CD14-positive monocyte (primary cell): Measurements from ENCODE around the gene SPTBN1. TPM values are rescaled to one million over a fixed set of nuclear protein-coding genes. Genes with fewer than 3 reads are reported as not detected.

Source experiments
- DNase-seq, 3 donors: peaks; one replicate each; pipeline ENCODE4 v3.0.0-alpha.2; 2011 to 2022
- H2AFZ ChIP-seq: 2 replicates; pipeline ENCODE4 v1.6.0; 2012; ENCODE audit warnings: mild to moderate bottlenecking, low read depth, low read length, inconsistent platforms; ENCODE audit not compliant: insufficient read depth, poor library complexity, severe bottlenecking
- H3K27ac ChIP-seq, 2 donors: 1 replicate in 1 of 2; 2 replicates in 1 of 2; pipeline ENCODE4 v1.5.1; 2012 to 2013; ENCODE audit warnings: low read length in 2 of 2, control low read depth in 1 of 2, inconsistent platforms in 1 of 2, low read depth in 1 of 2, mild to moderate bottlenecking in 1 of 2
- H3K27me3 ChIP-seq, 2 donors: one replicate each; pipeline versions ENCODE4 v1.6.0 to v1.6.1; 2011 to 2013; ENCODE audit warnings: low read length in 2 of 2; ENCODE audit not compliant: control insufficient read depth in 2 of 2, insufficient read depth in 2 of 2
- H3K36me3 ChIP-seq, 2 donors: replicated peaks in 1 of 2; 1 replicate in 1 of 2; 2 replicates in 1 of 2; pipeline versions ENCODE4 v1.5.1 to v1.6.1; 2012 to 2013; ENCODE audit warnings: low read length in 2 of 2, control low read depth in 1 of 2, inconsistent platforms in 1 of 2, mild to moderate bottlenecking in 1 of 2; ENCODE audit not compliant: insufficient read depth in 2 of 2, control insufficient read depth in 1 of 2
- H3K4me1 ChIP-seq, 2 donors: 1 replicate in 1 of 2; 2 replicates in 1 of 2; pipeline versions ENCODE4 v1.5.1 to v1.6.1; 2012 to 2013; ENCODE audit warnings: low read length in 2 of 2, control low read depth in 1 of 2, inconsistent platforms in 1 of 2, mild to moderate bottlenecking in 1 of 2, moderate library complexity in 1 of 2; ENCODE audit not compliant: insufficient read depth in 2 of 2, control insufficient read depth in 1 of 2
- H3K4me2 ChIP-seq: replicated peaks from 2 replicates; pipeline ENCODE3; 2012; ENCODE audit warnings: low read length, moderate library complexity, mild to moderate bottlenecking; ENCODE audit not compliant: poor library complexity, severe bottlenecking; ENCODE audit errors: extremely low read depth
- H3K4me3 ChIP-seq, 3 experiments: fragments of 200-600 bp in 1 of 3; sonication (generic) in 1 of 3; replicated peaks in 1 of 3; 1 replicate in 2 of 3; 2 replicates in 1 of 3; pipeline ENCODE4 v1.5.1; 2011 to 2013; ENCODE audit warnings: low read length in 3 of 3, mild to moderate bottlenecking in 3 of 3, control low read depth in 2 of 3, low read depth in 2 of 3, inconsistent platforms in 1 of 3, moderate library complexity in 1 of 3
- H3K79me2 ChIP-seq: 2 replicates; pipeline ENCODE4 v1.6.0; 2012; ENCODE audit warnings: mild to moderate bottlenecking, control low read depth, inconsistent platforms, low read length, moderate library complexity; ENCODE audit not compliant: insufficient read depth
- H3K9ac ChIP-seq: 2 replicates; pipeline ENCODE4 v1.6.0; 2017; ENCODE audit warnings: low read length, mild to moderate bottlenecking; ENCODE audit not compliant: insufficient read depth, poor library complexity, severe bottlenecking
- H3K9me3 ChIP-seq, 2 donors: replicated peaks in 1 of 2; 1 replicate in 1 of 2; 2 replicates in 1 of 2; pipeline versions ENCODE4 v1.5.1 to v1.6.1; 2012 to 2013; ENCODE audit warnings: low read length in 2 of 2, control low read depth in 1 of 2; ENCODE audit not compliant: control insufficient read depth in 1 of 2, insufficient read depth in 1 of 2
- H4K20me1 ChIP-seq: 2 replicates; pipeline ENCODE4 v1.6.0; 2012; ENCODE audit warnings: mild to moderate bottlenecking, low read length, control low read depth, moderate library complexity; ENCODE audit not compliant: insufficient read depth
- H3K27ac Mint-ChIP-seq, 7 donors: one replicate each; pipeline ENCODE4 v1.8.0; 2020; ENCODE audit warnings: mild to moderate bottlenecking in 7 of 7, mixed read lengths in 7 of 7, moderate library complexity in 6 of 7, inconsistent platforms in 2 of 7
- H3K27me3 Mint-ChIP-seq, 3 donors: one replicate each; pipeline ENCODE4 v1.8.0; 2021 to 2022; ENCODE audit warnings: low read depth in 3 of 3, mild to moderate bottlenecking in 3 of 3, mixed read lengths in 3 of 3, moderate library complexity in 3 of 3, inconsistent platforms in 1 of 3
- H3K36me3 Mint-ChIP-seq, 2 donors: one replicate each; pipeline ENCODE4 v1.8.0; 2020; ENCODE audit warnings: mixed read lengths in 2 of 2, inconsistent platforms in 1 of 2, mild to moderate bottlenecking in 1 of 2
- H3K4me1 Mint-ChIP-seq: one replicate; pipeline ENCODE4 v1.8.0; 2020; ENCODE audit warnings: mild to moderate bottlenecking, mixed read lengths
- H3K4me3 Mint-ChIP-seq, 2 donors: one replicate each; pipeline ENCODE4 v1.8.0; 2020; ENCODE audit warnings: mild to moderate bottlenecking in 2 of 2, mixed read lengths in 2 of 2, moderate library complexity in 1 of 2
- H3K9me3 Mint-ChIP-seq, 7 donors: one replicate each; pipeline ENCODE4 v1.8.0; 2020 to 2022; ENCODE audit warnings: mixed read lengths in 7 of 7, mild to moderate bottlenecking in 6 of 7, moderate library complexity in 6 of 7, inconsistent platforms in 2 of 7
- CTCF ChIP-seq: fragments of 200-600 bp; IDR thresholded peaks from one replicate; pipeline ENCODE4 v1.8.0; 2022; ENCODE audit warnings: antibody characterized with exemption, mild to moderate bottlenecking
- WGBS: methylation state at CpG from one replicate; pipeline ENCODE4 v1.1.5; 2013; ENCODE audit warnings: missing lambda C conversion rate; ENCODE audit not compliant: insufficient coverage; 5-methylcytosine and 5-hydroxymethylcytosine counted together
- intact Hi-C, 2 donors: fragments of 100-400 bp; cut with micrococcal nuclease; formaldehyde crosslinking; loops; one replicate each; pipeline versions ENCODE4 v1.15.0 to v1.15.1; 2023
- polyA plus RNA-seq, 3 donors: library from polyadenylated mRNA; depleted of rRNA in 1 of 3; unstranded in 2 of 3; stranded (reverse) in 1 of 3; fragments of 300-500 nt in 2 of 3; fragments of >200 nt in 1 of 3; fragmentation: Illumina TruSeq in 2 of 3; gene quantifications; 1 replicate in 2 of 3; 2 replicates in 1 of 3; pipeline ENCODE4 v1.2.3, GENCODE V29; 2012 to 2021

The SPTBN1 gene
- polyA plus RNA-seq, 3 donors = 0.79 to 2.8 (median 1.7) TPM

- intact Hi-C loops = no loop called here
- Histone ChIP-seq H4K20me1 (no peaks in the 10 kb centered on the region), H3K4me2 (no peak overlapping the region), H3K27ac (no peak overlapping the region), H2AFZ (no peak overlapping the region), H3K9ac (no peak overlapping the region), H3K36me3 (peaks cover 63 to 98% of the 10 kb centered on the region in 2 donors), H3K79me2 (no peaks in the 10 kb centered on the region), H3K4me1 (no peaks in the 10 kb centered on the region), H3K4me3 (no peak overlapping the region), H3K9me3 (no peaks in the 10 kb centered on the region), H3K27me3 (no peaks in the 10 kb centered on the region)
- TF ChIP-seq CTCF = no peak
- no CpG with 5 or more reads among the region's 4 CpGs for WGBS
- peak overlapping the region in 1 of 7 donors; percentile 16 for H3K27ac Mint-ChIP-seq
- peaks cover 82 to 94% of the 10 kb centered on the region in 2 donors for H3K36me3 Mint-ChIP-seq
- no peaks in the 10 kb centered on the region for H3K9me3 Mint-ChIP-seq
- H3K27me3 Mint-ChIP-seq = no peaks in the 10 kb centered on the region
- no peak for DNase-seq
- no peak overlapping the region for H3K4me3 Mint-ChIP-seq
- H3K4me1 Mint-ChIP-seq = no peaks in the 10 kb centered on the region
These were observed 203.4 kb downstream of the SPTBN1 start for GRCh38 chr2:54659527-54659926.

GRCh38 chr2:54660752-54661151, 204.6 kb downstream of the SPTBN1 start:
- Histone ChIP-seq H2AFZ (no peak overlapping the region), H3K4me3 (no peak overlapping the region), H4K20me1 (no peaks in the 10 kb centered on the region), H3K27ac (no peak overlapping the region), H3K4me2 (no peak overlapping the region), H3K9me3 (no peaks in the 10 kb centered on the region), H3K27me3 (no peaks in the 10 kb centered on the region), H3K79me2 (no peaks in the 10 kb centered on the region), H3K9ac (no peak overlapping the region), H3K4me1 (peaks cover 3 to 4% of the 10 kb centered on the region in 2 donors), H3K36me3 (peaks cover 52 to 94% of the 10 kb centered on the region in 2 donors)
- WGBS = 94% methylated on average over 10 of the region's 12 CpGs
- DNase-seq = no peak
- no peaks in the 10 kb centered on the region for H3K27me3 Mint-ChIP-seq
- intact Hi-C loops = no loop called here
- TF ChIP-seq CTCF = no peak
- no peak overlapping the region for H3K4me3 Mint-ChIP-seq
- H3K27ac Mint-ChIP-seq = no peak overlapping the region
- no peaks in the 10 kb centered on the region for H3K9me3 Mint-ChIP-seq
- peaks cover 5% of the 10 kb centered on the region for H3K4me1 Mint-ChIP-seq
- peaks cover 77 to 93% of the 10 kb centered on the region in 2 donors for H3K36me3 Mint-ChIP-seq
